NCI-H226 (cell line): ENCODE measurements around the gene SNCAIP.
A peak's percentile ranks its signal among the peaks of the same experiment; 100 is the strongest.
"Not testable (repeated sequence)": the region's sequence is repeated elsewhere in the genome, so short reads cannot be mapped to it uniquely, and the experiment has no call there.

ENCODE experiments used
- DNase-seq: peaks from one replicate; pipeline ENCODE4 v3.0.0-alpha.2; 2015

SNCAIP gene

DNA sequence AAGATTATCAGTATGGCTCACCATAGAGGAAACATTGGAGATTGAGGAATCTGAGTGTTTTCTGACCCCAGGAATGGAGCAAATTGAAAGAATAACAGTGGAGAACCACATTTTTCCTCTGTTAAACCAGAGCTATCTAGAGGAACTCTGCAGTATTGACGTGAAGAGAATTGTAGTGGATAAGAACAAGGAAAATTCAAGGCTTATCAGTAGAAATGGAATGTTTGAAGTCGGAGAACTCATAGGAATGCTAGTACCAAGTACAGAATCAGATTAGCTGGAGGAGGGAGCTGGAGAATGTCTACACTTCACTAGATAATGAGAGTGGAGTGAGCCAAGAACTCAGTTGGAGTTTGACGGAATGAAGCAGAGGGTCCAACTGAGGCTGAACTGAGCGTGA lies 50.3 kb downstream of the SNCAIP start:
- DNase-seq = peak; percentile 97

DNA sequence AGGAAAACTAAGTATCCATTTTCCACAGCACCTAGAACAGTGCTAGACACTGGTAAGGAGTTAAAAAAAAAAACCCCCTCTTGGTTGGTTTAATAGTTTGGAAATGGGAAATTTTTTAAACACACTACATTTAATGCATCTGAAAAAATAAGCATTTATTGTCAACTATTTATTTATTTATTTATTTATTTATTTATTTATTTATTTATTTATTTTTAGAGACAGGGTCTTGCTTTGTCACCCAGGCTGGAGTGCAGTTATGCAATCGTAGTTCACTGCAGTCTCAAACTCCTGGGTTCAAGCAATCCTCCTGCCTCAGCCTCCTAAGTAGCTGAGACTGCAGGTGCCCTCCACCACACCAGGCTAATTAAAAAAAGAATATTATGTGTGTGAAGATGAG lies 51.6 kb downstream of the SNCAIP start:
- DNase-seq = no peak

DNA sequence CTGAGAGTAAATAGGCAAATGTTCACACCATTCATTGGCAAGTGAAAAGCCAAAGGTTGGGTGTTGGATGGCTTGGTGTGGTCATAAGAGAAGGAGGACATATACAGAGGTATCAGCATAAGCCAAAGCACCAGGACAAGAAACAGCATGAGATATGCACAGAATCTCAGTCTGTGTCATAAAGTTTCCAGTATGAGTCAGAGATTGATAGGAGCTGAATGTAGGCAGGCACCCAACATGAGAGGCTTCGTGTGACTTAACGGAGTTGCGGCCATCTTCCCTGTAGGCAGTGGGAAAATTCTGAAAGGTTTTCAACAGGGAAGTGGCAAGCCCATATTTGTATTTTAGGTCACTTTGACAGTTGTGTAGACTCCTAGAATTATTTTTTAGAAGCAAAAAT lies 54.5 kb downstream of the SNCAIP start:
- peak; percentile 45 for DNase-seq

DNA sequence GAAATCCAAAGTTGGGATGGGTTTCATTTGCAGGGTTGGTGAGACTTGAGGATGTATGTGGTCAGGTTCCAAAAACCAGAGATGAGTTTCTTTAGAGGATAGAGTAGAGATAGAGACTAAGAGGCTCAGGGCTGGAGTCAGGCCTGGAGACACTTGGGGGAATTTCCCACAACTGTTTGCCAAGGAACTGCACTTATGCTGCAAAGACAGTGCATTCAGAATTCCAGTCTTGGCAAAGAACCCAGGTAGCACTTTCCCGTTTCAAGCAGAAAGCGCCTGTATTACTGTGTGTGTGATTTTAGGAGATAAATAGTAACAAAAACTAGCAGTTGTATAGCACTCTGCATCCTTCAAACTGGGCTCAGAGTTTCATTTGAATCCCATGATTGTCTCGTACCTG lies 55.4 kb downstream of the SNCAIP start:
- DNase-seq = no peak

DNA sequence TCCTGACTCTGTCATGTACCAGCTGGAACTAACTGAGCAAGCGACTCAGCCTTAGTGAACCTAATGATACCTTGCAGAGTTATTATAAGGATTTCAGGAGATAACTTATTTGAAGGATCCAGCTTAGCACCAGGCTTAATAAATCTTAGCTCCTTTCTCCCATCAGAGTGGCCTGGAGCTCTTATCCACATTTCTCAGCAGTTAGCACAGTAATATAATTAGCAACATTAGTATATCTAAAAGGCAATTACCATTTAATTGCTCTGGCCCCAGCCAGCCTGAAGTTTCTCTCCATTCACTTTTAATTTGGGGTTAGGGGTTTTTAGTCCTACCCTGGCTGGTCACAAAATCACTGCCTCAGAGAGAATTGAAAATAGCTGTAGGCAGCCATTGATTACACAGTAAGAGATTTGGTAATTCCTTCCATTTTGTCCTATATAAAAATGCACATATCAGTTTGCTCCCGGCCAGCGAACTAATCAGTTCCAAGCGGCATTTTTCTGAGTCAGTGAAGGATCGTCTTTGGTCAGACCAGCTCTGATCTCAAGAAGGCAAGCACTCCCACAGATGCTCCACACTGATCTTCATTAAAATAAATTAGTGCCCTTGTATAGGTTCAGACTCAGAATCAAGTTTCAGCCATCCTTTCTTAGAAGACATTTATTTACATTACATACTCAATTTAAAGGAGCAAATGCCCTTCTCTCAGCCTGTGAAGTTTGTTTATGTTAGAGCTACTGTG lies 56.6 kb downstream of the SNCAIP start:
- no peak for DNase-seq

DNA sequence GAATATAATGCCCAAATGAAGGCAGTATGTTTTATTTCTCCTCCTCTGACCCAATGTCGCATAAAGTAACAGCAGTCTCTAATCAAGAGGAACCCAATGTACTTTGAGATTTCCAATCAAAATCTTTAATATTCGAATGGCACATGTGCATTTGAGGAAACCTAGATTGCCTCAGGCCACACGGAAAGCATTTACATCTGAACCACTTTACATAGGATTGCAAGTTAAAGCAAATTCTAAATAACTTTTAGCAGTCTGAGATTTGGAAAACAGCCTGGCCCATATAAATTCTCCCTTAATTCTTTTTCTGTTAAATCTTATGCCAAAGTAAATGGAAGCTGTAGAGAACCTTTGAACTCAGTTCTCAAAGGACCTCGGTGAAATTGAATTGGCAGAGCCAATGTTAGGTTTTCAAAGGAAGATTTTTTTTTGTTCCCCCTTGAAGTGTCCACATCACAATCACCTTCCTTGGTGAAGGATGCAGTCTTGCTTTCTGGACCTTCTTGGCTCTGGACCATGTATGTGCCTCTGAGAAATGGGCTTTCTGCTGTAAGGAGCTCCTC lies 57.3 kb downstream of the SNCAIP start:
- DNase-seq = no peak

DNA sequence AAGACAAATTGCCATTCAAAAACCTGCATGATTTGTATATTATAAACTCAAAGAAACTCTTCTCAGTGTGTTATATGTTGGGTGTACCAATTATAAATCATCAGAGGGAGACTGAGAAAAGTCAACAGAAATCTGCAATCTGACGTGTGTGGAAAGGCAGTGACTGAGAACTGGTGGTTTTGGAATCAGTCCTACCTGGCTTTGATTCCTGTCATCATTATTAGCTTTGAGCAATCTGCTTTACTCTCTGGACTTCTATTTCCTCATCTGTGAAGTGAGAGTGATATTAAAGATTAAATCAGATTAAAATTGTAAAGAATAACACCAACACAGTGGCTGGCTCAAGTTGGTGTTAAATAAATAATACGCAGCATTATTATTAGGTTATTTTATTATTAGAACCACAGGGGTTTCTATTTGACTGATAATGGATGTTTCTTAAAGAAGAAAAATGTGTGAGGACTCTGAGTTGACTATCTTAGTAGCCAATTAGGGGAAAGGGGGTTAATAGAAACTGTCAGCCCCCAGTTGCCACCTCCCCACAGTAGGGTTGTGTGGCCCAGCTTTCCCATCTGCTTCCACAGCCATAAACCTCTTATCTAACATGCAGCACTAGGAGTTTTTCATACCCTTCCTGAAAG lies 59.6 kb downstream of the SNCAIP start:
- no peak for DNase-seq

DNA sequence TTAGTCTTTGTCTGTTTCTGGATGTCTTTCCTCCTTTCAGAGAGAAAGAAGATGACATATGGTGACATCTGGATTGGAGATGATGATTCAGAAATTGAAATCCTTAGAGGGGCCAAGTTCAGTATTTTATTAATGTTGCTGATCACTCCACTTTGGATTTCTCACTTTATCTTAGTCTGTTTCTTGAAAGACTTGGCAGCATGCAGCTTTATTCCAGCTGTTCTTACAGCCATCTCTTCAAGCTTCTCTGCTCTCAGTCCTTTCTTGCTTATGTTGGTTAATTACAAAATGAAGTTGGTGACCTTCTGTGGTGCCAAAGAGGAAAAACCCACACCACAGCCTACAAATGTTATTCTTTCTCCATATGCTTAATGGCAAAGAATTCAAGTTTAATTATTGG lies 62.1 kb downstream of the SNCAIP start:
- DNase-seq = no peak

DNA sequence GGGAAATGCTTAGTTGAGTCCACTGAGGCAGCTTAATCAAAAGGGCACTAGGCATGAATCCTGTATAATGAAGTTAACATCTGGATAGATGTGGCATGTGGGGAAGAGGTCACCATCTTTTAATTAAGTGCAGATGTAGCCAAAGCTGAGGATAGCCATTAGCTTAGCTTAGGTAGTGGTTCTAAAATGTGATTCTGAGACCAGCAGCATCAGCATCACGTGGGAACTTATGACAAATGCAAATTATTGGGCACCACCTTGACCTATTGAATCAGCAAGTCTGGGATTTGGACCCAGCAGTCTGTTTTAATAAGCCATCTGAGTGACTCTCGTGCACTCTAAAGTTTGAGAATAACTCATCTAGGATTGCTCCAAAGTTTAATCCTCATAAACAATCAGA lies 63.8 kb downstream of the SNCAIP start:
- DNase-seq = no peak

DNA sequence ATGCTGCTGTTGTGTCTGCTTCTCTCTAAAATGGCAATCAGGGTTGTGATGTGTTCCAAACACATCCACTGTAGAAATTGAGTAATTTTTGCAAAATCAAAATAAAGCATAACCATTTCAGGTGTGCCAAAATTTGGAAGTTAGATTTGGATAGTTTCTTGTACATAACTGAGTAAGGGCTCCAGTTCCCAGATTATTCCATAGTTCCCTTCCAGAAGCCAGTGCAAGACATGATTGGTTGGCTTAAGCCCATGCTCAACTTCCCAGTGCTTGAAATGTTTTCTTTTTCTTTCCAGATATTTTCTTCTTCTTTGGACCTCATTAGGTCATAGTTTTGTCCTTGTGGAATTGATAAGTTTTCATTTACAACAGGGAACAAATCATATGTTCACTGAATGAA lies 64.2 kb downstream of the SNCAIP start:
- DNase-seq = no peak

DNA sequence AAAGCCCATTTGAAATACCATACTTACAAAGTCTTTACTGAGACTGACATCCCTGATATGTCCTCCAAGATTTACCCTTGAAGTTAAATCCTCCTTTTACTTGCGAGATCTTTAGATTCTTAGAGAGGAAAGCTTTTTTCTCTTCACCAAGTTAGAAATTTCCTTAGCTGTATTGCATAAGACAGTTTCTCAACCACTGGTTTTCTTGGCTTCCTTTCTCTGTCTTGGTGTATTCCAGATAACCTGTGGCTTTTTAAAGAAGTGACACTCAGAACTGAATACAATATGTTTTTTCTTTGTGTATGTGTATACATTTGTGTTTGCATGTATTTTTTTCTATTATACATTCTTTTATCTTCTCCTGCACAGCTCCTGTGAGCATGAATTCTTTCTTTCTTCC lies 65.0 kb downstream of the SNCAIP start:
- DNase-seq = peak; percentile 14

DNA sequence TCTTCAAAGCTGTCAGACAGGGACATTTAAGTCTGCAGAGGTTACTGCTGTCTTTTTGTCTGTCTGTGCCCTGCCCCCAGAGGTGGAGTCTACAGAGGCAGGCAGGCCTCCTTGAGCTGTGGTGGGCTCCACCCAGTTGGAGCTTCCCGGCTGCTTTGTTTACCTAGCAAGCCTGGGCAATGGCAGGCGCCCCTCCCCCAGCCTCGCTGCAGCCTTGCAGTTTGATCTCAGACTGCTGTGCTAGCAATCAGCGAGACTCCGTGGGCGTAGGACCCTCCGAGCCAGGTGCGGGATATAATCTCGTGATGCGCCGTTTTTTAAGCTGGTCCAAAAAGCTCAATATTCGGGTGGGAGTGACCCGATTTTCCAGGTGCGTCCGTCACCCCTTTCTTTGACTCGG lies 70.9 kb downstream of the SNCAIP start:
- not testable (repeated sequence) for DNase-seq

DNA sequence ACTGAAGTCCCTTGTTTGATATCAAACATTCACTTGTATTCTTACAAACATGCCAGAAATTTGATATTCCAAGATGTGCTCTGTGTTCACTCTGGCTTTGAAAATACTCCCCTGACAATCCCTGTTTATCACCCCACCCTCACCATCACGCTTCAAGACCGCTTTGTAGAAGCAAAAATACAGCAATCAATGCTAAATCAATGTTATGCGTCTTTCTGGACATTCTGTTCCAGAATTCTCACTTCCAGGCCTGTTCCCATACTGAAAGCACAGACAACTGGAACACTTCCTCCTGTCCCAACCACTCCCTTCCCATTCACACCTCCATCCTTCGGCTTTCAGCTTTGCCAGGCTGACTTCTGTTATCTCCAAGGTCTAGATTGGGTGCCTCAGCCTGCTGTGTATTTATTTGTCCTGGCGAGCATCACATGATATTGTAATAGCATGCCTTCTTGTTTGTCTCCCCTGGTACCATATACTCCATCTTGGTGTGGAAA lies 72.8 kb downstream of the SNCAIP start:
- no peak for DNase-seq

DNA sequence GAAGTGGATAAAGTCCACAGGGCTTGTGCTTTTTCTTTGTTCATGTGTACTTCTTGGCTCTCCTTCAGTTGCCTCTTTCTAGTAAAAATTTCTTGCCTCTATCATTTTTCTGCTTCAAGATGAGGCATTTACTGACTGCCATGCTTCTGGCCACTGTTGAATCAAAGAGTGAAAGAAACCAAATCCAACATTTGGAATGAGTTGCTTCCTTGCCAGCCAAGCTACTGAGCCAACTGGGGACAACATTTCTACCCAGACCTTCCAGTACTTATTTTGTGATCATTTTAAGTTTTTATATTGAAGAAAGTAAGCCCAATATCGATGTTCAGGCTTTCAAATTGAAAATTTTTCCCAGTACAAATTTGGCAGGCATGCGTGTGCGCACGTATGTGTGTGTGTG lies 73.2 kb downstream of the SNCAIP start:
- no peak for DNase-seq

DNA sequence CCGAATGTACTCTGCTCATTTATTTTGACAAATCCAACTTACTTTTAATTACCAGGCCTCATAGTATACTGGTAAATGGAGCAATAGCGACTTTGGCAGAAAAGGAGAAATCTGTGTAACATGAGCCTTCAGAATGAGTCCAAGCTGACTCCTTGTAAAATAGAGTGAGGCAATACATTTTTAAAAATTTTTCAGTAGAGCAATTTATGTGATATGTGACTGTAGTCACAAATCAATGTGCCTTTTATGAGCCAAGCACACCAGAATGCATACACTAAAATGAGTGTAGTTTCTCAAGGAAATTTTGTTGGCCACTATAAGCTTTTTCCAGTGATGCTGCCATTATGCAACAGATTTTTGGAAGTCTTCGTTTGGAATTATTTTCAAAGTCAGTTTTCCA lies 73.8 kb downstream of the SNCAIP start:
- no peak for DNase-seq

DNA sequence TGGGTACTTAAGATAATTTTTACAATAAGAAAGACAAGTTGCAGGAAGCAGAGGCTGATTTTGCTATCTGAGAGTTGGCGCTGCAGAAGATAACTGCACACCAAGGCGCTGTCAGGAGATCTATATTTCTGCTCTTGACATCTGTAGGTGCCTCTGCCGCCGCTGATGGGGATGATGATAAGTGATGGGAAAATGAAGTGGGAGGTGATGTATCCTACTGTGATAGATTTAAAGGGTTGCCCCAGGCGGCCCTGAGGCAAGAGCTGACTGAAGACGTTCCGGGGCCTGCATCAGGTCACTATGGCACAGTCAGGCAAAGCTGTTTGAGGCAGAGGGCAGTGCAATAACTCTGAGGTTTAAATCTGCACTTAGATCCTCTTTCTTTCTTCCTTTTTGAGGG lies 78.1 kb downstream of the SNCAIP start:
- no peak for DNase-seq

DNA sequence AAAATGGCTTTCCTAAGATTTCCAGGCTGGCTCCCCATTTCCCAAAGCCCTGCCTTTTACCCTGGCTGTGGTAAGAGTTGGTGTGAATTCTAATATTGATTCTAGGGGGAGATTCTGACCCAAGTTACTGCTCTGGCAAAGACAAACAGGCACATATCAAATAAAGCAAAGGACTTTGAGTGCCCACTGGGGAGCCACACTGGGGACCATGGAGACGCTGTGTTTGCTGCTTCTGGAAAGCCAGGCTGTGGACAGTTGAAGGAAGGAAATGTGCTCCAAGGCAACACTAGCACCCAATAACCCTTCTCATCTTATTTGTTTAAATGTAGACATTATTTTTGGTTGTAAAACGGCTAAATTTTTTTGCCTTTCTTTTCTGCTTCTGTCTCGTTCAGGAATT lies 78.7 kb downstream of the SNCAIP start:
- no peak for DNase-seq

DNA sequence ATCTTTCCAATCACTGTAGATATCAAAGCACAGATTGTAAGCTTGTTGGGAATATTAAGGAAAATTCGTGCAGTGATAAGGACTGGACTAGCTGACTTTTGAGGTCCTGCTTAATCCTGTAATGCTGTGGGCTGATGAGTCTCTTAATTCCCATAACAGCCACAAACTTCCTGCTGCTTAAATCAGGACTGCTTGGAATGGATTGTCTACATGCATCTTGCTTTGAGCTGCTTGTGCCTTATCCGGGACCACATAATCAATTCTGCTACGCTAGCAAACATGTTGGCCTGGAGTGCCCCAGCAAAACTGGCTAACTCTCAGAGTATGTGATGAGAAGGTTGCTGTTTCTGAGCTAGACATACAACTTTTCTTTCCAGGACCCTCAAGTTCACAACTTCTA lies 79.6 kb downstream of the SNCAIP start:
- DNase-seq = no peak

DNA sequence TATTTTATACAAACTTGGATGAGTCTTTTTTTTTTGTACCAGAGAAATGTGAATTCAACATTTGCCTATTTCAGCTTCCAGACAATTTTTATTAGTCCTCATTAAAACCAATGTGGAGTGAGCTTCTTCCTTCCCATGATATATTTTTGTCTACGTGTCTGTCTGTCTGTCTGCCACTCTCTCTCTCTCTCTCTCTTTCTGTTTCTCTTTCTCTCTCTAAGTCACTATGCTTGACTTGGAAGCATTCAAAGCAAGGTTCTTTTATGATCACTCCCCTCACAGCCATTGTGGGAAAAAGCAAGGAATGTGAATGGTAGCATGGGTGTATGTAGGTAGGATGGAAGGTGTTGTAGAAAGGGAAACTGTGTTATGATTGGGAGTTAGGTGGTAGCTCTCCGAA lies 80.2 kb downstream of the SNCAIP start:
- DNase-seq = no peak

DNA sequence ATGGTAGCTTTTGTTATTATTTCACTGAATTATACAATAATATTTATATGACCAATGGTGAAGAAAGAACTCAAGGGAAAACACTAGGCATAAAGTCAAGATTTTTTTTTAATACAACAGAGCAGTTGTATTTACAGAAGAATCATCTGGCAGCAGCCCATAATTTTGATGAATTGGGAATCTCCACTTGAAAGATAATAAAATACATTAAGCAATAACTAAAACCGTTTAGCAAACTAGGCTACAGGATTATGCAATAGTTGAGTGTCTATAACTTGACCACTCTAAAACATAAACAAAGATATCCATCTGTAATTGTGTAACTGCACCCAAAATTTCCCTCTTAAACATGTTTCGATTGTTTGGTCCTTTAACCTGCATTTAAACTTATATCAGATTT lies 80.8 kb downstream of the SNCAIP start:
- DNase-seq = peak; percentile 4

DNA sequence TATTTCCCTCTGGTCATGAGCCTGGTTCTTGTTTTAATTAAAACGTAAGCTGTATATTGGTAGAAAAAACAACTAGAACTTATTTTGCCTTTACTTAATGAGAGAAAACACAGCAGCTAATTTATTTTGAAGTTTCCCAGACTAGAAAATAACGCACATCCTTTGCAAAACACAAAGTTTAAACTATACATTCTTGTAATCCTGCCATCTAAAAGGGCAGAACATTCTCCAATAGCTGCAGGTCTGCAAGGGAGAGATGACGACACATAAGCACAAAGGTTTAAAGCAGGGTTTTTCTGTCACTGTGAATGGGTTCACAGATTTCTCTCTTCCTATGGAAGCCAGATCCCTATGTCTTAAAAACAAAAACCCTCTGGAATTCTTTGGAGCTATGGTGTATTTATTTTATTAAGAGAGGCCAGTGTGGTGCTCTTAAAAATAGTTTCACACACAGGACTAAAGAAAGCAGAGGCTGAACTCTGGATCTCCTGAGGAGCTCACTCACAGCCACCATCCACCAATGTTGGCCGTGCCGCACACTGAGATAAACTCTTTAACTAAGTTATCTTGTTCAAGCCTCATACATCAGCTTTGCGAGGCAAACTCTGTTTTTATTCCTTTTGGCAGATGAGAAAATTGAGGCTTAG lies 82.4 kb downstream of the SNCAIP start:
- no peak for DNase-seq

DNA sequence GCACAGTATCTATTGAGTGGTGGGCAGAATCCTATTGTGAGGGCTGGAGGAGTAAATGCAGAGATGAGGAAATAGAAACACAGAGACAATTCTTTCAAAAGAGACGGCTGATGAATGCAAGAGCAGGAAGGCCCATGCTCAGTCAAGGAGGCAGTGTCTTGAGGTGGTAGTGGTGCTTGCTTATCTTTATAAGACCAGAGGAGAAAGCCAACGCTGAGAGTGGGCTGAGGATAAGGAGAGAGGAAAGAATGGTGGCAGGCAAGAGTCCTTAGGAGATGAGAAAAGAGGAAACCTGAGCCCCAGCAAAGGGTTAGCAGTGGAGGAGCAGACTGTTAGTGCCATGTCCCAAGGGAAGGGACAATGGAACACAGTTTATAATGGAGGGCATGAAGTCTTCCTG lies 86.0 kb downstream of the SNCAIP start:
- DNase-seq = no peak

DNA sequence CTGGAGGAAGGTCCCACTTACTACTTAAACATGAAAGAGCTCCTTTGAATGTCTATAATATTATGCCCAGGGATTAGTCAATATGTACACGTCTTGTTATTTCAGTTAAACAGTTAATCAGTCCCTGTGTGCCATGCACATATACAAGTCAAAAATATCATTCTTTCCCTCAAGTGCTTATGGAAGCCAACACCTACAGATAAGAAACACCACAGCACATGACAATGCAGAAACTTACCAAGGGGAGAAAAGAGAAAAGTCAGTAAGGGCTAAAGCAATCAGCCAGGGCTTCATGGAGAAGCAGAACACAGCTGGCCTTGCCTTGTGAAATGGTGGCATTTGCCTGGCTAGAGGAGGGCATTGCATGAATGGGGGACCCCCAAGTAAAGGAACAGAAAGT lies 88.3 kb downstream of the SNCAIP start:
- DNase-seq = no peak

DNA sequence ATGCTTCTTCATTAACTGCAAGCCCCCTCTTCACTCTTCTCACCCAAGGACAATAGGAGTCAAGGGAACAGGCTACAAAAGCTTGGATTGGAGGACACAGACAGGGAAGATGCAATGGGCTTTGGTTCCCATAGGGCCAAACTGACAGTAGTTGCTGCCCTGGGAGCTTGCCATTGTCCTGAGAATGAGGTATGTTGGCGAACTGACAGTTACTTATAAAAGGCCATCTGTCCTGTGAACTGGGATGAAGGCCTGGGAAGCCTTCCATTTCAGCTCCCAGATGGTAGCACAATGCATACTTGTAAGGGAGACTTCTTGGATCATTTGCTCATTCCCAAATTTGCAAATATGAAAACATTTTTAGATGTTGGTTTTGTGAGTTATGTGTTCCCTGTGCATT lies 88.9 kb downstream of the SNCAIP start:
- DNase-seq = no peak
